ENCODE results near the gene PAM.

- no peak for TF ChIP-seq POLR2A (IDR thresholded peaks at IDR 0.05)
- no peak for TF ChIP-seq CTCF (IDR thresholded peaks at IDR 0.05)
These were observed 241.0 kb downstream of the PAM start for GRCh38 chr5:102996011-102996575.

Measured in testis (tissue), 2 donors.